Fibroblast of mammary gland (primary cell): ENCODE results near the gene SPOP.

ENCODE experiments used
- DNase-seq: peaks from one replicate; pipeline ENCODE4 v3.0.0-alpha.2; 2010; ENCODE audit warnings: low read depth
- H3K4me3 ChIP-seq: 2 replicates; pipeline ENCODE4 v1.5.1; 2011; ENCODE audit warnings: low read depth, mild to moderate bottlenecking, low read length, moderate library complexity; ENCODE audit not compliant: control insufficient read depth
- TF ChIP-seq, protein P1 (sequence below): conservative IDR thresholded peaks from 2 replicates; pipeline ENCODE4 v1.5.1; 2011; ENCODE audit warnings: low read depth, low read length, inconsistent platforms; ENCODE audit not compliant: control insufficient read depth, insufficient read depth

SPOP gene

DNA sequence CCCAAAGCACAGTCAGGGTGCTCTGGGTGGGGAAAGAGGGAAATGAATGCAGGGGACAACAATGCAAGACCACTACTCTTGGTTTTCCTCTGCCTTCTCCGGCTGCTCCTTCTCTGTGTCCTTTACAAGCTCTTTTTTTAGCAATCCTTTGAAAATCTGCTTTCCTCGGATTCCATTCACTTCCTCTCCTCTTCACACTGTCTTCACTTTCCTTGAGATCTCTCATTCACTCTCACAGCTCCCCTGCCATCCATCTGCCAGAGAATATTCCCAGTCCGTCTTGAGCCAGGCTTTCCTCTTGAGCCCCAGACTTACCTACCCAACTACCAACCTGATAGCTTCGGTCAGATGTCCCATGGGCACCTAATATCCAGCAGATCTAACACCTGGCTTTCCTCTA lies 11.0 kb upstream of the SPOP start:
- H3K4me3 ChIP-seq, result no peak overlapping the region
- TF ChIP-seq, protein P1, sequence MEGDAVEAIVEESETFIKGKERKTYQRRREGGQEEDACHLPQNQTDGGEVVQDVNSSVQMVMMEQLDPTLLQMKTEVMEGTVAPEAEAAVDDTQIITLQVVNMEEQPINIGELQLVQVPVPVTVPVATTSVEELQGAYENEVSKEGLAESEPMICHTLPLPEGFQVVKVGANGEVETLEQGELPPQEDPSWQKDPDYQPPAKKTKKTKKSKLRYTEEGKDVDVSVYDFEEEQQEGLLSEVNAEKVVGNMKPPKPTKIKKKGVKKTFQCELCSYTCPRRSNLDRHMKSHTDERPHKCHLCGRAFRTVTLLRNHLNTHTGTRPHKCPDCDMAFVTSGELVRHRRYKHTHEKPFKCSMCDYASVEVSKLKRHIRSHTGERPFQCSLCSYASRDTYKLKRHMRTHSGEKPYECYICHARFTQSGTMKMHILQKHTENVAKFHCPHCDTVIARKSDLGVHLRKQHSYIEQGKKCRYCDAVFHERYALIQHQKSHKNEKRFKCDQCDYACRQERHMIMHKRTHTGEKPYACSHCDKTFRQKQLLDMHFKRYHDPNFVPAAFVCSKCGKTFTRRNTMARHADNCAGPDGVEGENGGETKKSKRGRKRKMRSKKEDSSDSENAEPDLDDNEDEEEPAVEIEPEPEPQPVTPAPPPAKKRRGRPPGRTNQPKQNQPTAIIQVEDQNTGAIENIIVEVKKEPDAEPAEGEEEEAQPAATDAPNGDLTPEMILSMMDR, result no peak
- DNase-seq, result no peak

DNA sequence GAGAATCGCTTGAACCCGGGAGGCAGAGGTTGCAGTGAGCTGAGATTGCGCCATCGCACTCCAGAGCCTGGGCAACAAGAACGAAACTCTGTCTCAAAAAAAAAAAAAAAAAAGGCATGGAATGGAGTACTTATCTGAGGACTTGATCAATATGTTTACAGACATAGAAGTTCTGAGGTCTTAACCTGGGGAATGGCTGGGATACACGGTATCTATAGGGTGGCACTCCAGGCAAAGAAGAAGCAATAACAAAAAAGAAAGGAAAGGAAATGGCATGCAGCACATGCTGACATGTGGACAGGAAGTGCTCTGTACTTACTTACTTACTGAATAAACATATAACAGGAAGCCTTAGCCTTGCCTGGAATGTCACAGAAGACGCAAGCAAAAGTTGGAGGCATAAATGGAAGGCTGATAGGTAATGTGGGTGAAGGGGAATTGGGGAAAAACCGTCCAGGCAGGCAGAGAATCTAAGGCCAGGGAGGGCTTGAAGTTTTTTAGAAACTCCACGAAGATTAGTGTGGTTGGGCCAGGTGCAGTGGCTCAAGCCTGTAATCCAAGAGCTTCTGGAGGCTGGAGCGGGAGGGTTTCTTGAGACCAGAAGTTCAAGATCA lies 10.1 kb upstream of the SPOP start:
- DNase-seq, result no peak
- TF ChIP-seq, protein P1, result no peak
- no peak overlapping the region for H3K4me3 ChIP-seq

DNA sequence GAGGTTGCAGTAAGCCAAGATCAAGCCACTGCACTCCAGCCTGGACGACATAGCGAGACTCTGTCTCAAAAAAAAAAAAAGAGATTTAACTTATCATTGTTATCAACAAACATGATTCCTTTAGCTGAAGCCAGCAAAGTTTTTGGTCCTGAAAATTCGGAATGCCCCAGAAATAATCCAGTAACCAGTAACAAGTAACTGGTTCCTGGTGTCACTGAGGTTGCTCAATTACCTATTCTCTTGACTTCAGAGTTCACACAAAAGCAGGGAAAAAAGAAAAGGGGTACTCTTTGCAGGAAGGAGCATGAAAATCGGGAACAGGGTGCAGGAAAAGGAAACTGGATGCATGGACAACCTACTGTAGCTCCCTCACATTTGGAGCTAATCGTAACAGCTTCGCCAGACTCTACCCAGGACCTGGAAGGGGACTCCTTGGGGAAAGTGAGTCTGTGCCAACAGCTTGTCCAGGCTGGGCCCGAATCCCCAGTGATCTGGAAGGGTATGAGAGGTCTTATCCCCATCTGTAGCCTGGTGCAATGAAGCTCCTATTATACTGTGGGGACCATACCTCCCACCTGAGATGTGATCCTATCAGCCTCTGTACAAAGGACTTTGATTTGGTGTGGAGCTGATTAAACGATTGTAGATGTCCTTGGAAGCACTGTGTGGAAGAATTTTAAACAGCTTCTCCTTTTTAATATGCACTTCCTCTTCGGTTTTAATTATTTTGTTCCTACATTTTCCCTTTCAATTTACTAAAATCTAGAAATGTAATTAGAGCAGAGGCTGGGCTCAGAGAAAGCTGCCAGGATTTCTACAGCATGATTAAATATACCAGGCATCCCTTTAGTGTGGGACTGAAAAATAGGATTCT lies 3.4 kb upstream of the SPOP start:
- H3K4me3 ChIP-seq, result no peak overlapping the region
- TF ChIP-seq, protein P1, result no peak
- DNase-seq, result no peak

DNA sequence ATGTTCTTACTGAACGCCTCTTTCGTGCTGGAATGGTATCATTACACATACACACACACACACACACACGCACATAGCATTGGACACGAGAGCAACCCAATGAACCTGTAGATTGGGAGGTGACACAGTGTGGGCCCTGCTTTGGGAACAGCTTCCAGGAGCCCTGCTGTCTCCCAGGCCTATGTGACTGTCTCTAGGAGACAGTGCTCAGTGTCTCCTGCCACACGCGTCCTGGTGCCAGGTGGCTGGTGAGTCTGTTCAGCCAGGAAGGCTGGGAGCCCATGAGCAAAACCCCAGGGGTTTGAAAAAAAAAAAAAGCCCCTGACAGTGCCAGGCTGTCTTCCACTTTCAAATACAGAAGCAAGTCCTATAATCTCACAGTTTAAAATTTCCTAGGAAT lies 2.4 kb upstream of the SPOP start:
- H3K4me3 ChIP-seq, result no peak overlapping the region
- DNase-seq, result no peak
- TF ChIP-seq, protein P1, result no peak

DNA sequence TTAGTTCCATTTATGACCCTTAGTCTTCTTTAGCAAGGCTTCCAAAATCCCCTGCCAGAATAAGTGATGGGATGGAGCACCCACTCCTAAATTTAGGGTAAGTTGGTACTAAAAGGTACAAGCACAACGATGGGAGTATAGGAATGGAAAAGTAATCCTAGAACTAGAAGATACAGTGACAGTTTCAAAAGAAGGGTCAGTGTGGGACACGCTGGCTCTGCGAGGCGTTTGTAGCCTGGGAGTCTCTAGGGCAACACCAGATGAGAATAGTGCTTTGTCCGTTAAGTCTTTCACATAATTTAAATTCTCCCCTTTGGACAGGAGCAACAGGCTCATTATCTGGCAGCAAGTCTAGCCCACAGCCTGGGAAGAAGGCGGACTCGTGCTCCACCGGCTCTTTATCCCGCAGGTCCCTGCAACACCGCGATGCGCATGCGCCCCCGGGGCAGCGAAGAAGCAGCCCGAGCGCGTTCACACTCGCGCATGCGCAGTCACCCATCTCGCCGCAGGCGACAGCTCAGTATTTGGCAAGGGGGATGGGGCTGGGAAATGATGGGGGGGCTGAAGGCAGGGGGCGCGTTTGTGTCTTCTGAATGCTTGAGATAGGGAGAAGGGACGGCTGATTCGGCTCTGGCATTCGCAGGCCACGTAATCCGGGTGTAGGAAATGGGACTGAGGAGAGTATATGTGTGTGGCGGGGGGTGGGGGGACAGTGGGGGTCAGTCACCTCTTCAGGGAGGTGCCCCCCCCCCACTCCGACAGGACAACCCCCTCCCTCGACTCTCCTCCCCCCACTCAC lies 564 bp downstream of the SPOP start:
- peak overlapping the region; percentile 70 for H3K4me3 ChIP-seq
- peak; percentile 89 for DNase-seq
- TF ChIP-seq, protein P1, result no peak

DNA sequence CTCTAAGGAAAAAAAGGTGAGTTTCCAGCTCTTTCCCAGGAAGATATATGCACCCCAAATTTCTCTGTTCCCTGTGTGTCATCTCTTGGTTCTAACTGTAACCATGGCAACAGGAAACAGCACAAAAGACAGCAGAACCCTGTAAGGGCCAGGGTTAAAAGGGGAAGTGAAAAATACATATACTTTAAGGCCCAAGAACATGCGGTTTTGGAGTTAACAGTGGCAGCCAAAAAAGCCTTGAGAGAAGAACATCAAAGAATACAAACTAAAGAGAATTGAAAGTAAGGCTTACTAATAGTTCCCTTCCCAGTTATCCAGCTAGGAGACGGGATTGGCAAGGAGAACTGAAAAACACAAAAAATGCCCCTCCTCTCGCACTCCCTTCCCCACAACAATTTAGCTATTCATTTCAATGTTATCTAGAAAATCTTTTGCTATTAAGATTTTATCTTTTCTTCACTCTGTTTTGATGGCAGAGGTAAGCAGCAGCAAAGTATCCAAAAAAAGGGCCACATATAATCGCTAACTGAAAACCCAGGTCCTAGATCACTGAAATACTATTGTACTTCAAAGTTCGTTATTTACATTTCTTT lies 1.5 kb downstream of the SPOP start:
- TF ChIP-seq, protein P1, result no peak
- peak; percentile 58 for DNase-seq
- H3K4me3 ChIP-seq, result peak overlapping the region; percentile 70
